ENCODE data around the gene TMEM244. TPM values are rescaled to one million over a fixed set of nuclear protein-coding genes. Genes with fewer than 3 reads are reported as not detected.
"Not testable (repeated sequence)": the region's sequence is repeated elsewhere in the genome, so short reads cannot be mapped to it uniquely, and the experiment has no call there.

Gene TMEM244
- total RNA-seq, 2 experiments from 2014 or later: not detected

DNA sequence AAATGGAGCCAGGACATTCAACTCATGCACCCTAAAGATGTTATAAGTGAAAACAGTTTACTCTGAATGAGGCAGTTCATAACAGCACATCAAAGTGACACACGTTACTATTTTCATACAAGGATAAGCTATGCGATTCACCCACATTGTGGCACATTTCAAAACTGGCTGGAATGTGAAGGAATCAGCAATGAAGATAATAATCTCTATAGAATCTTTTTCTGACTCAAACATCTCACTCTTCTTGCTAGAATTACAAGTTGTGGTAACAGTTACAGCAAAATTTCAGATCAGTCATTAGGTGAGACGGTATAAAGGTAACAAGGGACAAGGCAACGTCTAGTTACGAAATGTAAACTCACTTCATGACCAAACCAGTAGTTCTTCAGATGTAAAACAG lies 17.5 kb downstream of the TMEM244 start:
- ChIA-PET CTCF (interaction anchor here (1.1 to 1.2 kb wide), 2 partner anchors 13 to 69 kb away, joined by 3 to 4 read pairs; no protein-coding TSS in a partner anchor), POLR2A (no interaction called here)
- Mint-ChIP-seq H3K4me1 (no peaks in the 10 kb centered on the region), H3K27ac (no peak overlapping the region), H3K27me3 (peaks cover 1% of the 10 kb centered on the region), H3K4me3 (no peak overlapping the region), H3K9me3 (ENCODE audit: low read depth) (no peaks in the 10 kb centered on the region), H3K36me3 (ENCODE audit: low read depth) (no peaks in the 10 kb centered on the region)
- ATAC-seq (no peak), DNase-seq (no peak)
- intact Hi-C loops (cut with DNase I, micrococcal nuclease): no loop called here

DNA sequence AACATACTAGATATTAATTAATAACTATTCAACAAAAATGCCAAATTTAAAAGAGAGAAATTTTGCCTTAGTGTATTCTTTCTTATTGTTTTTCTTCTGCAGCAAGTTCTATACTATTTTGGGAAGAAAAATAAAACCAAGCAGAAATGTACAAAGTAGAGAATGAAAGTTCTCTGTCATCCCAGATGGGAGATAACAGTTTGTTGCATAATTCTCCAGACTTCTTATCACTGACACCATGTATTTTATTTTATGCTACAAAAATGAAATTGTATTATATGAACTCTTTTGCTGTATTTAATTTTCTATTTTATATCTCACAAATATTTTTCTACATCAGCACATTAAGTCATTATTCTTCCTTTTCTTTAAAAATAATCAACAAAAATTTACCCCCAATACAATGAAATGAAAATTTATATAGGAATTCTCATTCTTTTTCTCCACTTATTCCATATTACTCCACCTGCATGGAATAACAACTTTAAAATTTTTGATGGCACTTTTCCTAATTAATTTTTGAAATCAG lies 18.2 kb downstream of the TMEM244 start:
- intact Hi-C loops (cut with DNase I, micrococcal nuclease): no loop called here
- ChIA-PET POLR2A (no interaction called here), CTCF (no interaction called here)
- Mint-ChIP-seq H3K4me3 (no peak overlapping the region), H3K27ac (no peak overlapping the region), H3K4me1 (no peaks in the 10 kb centered on the region), H3K9me3 (ENCODE audit: low read depth) (no peaks in the 10 kb centered on the region), H3K36me3 (ENCODE audit: low read depth) (no peaks in the 10 kb centered on the region), H3K27me3 (peaks cover 3% of the 10 kb centered on the region)
- DNase-seq (no peak), ATAC-seq (no peak)

DNA sequence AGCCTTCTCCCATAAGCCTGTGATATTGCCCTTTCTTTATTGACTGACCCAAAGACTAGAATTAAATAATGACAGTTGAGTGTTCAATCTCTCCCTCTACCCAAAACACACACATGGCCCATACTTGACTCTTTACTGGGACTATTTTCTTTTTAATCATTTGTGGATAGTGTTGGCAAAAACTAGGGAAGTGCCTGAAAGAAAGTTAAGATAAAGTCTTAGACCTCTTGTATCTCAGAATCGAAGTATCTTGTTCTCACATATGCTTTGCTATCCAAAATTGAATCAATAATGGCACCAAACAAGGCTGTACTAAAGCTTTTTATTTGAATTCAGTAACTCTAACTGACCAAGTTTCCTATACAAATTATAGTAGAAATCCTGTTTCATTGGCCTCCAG lies 19.0 kb downstream of the TMEM244 start:
- intact Hi-C loops (cut with DNase I, micrococcal nuclease): no loop called here
- Mint-ChIP-seq H3K36me3 (ENCODE audit: low read depth) (no peaks in the 10 kb centered on the region), H3K27me3 (peaks cover 3% of the 10 kb centered on the region), H3K27ac (no peak overlapping the region), H3K9me3 (ENCODE audit: low read depth) (no peaks in the 10 kb centered on the region), H3K4me3 (no peak overlapping the region), H3K4me1 (no peaks in the 10 kb centered on the region)
- no peak for ATAC-seq
- POLR2A ChIA-PET: no interaction called here
- no peak for DNase-seq
- CTCF ChIA-PET: no interaction called here

DNA sequence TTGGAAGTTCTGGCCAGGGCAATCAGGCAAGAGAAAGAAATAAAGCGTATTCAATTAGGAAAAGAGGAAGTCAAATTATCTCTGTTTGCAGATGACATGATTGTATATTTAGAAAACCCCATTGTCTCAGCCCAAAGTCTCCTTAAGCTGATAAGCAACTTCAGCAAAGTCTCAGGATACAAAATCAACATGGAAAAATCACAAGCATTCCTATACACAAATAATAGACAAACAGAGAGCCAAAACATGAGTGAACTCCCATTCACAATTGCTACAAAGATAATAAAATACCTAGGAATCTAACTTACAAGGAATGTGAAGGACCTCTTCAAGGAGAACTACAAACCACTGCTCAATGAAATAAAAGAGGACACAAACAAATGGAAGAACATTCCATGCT lies 21.6 kb downstream of the TMEM244 start:
- H3K4me1 Mint-ChIP-seq; POLR2A ChIA-PET; CTCF ChIA-PET; intact Hi-C loops (cut with DNase I, micrococcal nuclease); ATAC-seq; H3K36me3 Mint-ChIP-seq (ENCODE audit: low read depth); H3K27ac Mint-ChIP-seq; H3K4me3 Mint-ChIP-seq; H3K27me3 Mint-ChIP-seq; DNase-seq; H3K9me3 Mint-ChIP-seq (ENCODE audit: low read depth): not testable (repeated sequence)

DNA sequence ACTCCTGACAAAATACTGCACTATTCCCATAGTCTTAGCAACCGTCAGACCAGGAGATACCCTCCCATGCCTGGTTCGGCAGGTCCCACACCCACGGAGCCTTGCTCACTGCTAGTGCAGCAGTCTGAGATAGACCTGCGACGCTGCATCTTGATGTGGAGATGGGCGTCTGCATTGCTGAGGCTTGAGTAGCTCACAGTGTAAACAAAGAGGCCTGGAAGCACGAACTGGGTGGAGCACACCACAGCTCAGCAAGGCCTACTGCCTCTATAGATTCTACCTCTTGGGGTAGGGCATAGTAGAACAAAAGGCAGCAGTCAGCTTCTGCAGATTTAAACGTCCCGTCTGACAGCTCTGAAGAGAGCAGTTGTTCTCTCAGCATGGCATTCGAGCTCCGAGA lies 25.4 kb downstream of the TMEM244 start:
- ChIA-PET CTCF (interaction anchor here (0.9 kb wide), 1 partner anchor 10 kb away, joined by 3 read pairs; no protein-coding TSS in a partner anchor), POLR2A (no interaction called here)
- intact Hi-C loops (cut with DNase I, micrococcal nuclease): no loop called here
- ATAC-seq (no peak), DNase-seq (no peak)
- H3K27me3 Mint-ChIP-seq: peaks cover 3% of the 10 kb centered on the region
- H3K4me3 Mint-ChIP-seq: no peak overlapping the region
- no peaks in the 10 kb centered on the region for H3K4me1 Mint-ChIP-seq
- H3K27ac Mint-ChIP-seq: no peak overlapping the region
- H3K9me3 Mint-ChIP-seq (ENCODE audit: low read depth): peaks cover 4% of the 10 kb centered on the region
- H3K36me3 Mint-ChIP-seq (ENCODE audit: low read depth): no peaks in the 10 kb centered on the region

DNA sequence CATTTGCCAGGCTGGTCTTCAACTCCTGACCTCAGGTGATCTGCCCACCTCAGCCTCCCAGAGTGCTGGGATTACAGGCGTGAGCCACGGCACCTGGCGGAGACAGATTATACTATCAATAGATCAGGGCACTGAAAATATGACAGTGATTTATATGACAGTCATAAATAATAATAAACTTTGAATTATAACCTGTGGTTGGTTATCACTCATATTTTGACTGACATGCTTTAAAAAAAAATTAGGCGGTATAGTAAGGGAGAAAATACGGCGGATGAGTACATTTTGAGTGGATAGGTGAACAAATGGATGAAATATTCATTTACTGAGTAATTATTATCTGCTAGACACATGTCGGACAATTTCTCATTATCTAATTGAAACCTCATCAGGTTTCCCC lies 28.8 kb downstream of the TMEM244 start:
- intact Hi-C loops (cut with DNase I, micrococcal nuclease): no loop called here
- Mint-ChIP-seq H3K4me1 (no peaks in the 10 kb centered on the region), H3K4me3 (no peak overlapping the region), H3K36me3 (ENCODE audit: low read depth) (no peaks in the 10 kb centered on the region), H3K27me3 (no peaks in the 10 kb centered on the region), H3K9me3 (ENCODE audit: low read depth) (peaks cover 4% of the 10 kb centered on the region), H3K27ac (no peak overlapping the region)
- ChIA-PET CTCF (no interaction called here), POLR2A (no interaction called here)
- ATAC-seq: no peak
- no peak for DNase-seq

DNA sequence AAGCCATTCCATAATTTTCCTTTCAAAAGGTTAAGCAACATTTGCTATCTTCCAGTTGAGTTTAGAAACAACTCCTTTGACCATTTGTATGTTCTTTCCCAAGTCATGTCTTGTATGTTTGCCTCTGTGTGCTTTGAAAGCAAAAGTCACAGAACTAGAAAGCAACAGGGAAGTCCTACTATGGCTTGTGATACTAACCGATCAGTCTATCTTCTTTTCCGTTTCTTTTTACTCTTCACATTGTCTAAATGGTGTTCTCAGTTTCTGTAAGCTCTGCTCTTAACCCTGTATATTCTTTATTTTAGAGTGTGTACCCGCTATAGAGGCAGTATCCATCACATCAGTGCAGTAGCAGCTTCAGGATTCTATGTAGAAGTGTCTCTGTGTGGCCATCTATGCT lies 32.9 kb downstream of the TMEM244 start:
- DNase-seq (no peak), ATAC-seq (no peak)
- Mint-ChIP-seq H3K4me1 (no peaks in the 10 kb centered on the region), H3K27me3 (no peaks in the 10 kb centered on the region), H3K9me3 (ENCODE audit: low read depth) (no peaks in the 10 kb centered on the region), H3K27ac (no peak overlapping the region), H3K36me3 (ENCODE audit: low read depth) (no peaks in the 10 kb centered on the region), H3K4me3 (no peak overlapping the region)
- ChIA-PET POLR2A (no interaction called here), CTCF (interaction anchor here (0.8 to 1.5 kb wide), 2 partner anchors 48 to 193 kb away, joined by 3 to 5 read pairs; no protein-coding TSS in a partner anchor)
- intact Hi-C loops (cut with DNase I, micrococcal nuclease): no loop called here

GRCh38 chr6:129818251-129818650 lies 42.9 kb downstream of the TMEM244 start:
- Mint-ChIP-seq H3K27ac (no peak overlapping the region), H3K4me3 (no peak overlapping the region), H3K4me1 (no peaks in the 10 kb centered on the region), H3K36me3 (ENCODE audit: low read depth) (no peaks in the 10 kb centered on the region), H3K9me3 (ENCODE audit: low read depth) (no peaks in the 10 kb centered on the region), H3K27me3 (peaks cover 6% of the 10 kb centered on the region)
- no peak for DNase-seq
- intact Hi-C loops (cut with DNase I, micrococcal nuclease): no loop called here
- ChIA-PET CTCF (no interaction called here), POLR2A (no interaction called here)
- peak; percentile 74 for ATAC-seq

DNA sequence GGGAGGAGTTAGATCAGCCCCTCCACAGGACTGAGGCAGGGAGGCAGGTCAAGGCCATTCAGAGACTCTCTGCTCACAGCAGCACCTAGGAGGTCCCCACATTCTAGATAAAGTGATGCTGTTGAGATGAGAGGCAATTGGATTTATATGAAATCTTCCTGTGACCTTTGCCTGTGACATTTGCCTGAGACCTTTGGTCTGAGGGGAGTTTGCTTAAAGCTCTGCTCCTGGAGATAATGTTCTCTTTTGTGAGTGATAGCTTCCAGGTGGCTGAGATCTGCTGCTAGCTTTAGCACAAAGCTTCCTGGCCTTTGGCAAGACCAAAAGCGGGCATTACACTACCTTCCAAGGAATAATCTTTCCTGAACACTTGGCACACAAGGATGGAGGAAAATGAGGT lies 43.3 kb downstream of the TMEM244 start:
- Mint-ChIP-seq H3K36me3 (ENCODE audit: low read depth) (no peaks in the 10 kb centered on the region), H3K4me1 (no peaks in the 10 kb centered on the region), H3K9me3 (ENCODE audit: low read depth) (no peaks in the 10 kb centered on the region), H3K27me3 (peaks cover 6% of the 10 kb centered on the region), H3K27ac (no peak overlapping the region), H3K4me3 (no peak overlapping the region)
- DNase-seq (no peak), ATAC-seq (no peak)
- CTCF ChIA-PET: no interaction called here
- POLR2A ChIA-PET: no interaction called here
- intact Hi-C loops (cut with DNase I, micrococcal nuclease): no loop called here

DNA sequence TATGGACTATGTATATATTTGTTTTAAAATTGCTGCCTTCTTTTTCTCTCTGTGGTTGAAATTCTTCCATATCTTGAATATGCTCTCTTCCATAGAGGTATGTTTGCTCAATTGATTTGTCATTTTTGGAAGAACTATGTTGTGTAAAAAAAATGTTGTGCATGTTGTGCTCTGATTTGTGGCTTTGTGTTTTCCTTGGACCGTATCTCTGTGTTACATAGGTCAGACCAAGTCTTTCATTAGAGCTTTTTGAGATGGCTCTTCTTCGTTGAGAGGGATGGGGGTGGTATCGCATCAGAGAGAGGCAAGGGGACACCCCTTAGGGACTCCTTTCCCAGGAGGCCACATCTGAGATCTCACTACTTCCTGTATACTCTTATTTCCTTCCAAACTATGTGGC lies 43.8 kb downstream of the TMEM244 start:
- Mint-ChIP-seq H3K27ac (no peak overlapping the region), H3K9me3 (ENCODE audit: low read depth) (no peaks in the 10 kb centered on the region), H3K36me3 (ENCODE audit: low read depth) (no peaks in the 10 kb centered on the region), H3K27me3 (peaks cover 6% of the 10 kb centered on the region), H3K4me1 (no peaks in the 10 kb centered on the region), H3K4me3 (no peak overlapping the region)
- intact Hi-C loops (cut with DNase I, micrococcal nuclease): no loop called here
- DNase-seq (no peak), ATAC-seq (no peak)
- ChIA-PET CTCF (interaction anchor here (0.7 kb wide), 1 partner anchor 1003 kb away, joined by 3 read pairs; no protein-coding TSS in a partner anchor), POLR2A (no interaction called here)

- no peak for ATAC-seq
Measured at GRCh38 chr6:129812145-129812777, 48.9 kb downstream of the TMEM244 start.

GRCh38 chr6:129807141-129807540 lies 54.0 kb downstream of the TMEM244 start:
- H3K27ac Mint-ChIP-seq; POLR2A ChIA-PET; H3K36me3 Mint-ChIP-seq (ENCODE audit: low read depth); CTCF ChIA-PET; DNase-seq; H3K9me3 Mint-ChIP-seq (ENCODE audit: low read depth); H3K27me3 Mint-ChIP-seq; ATAC-seq; H3K4me1 Mint-ChIP-seq; intact Hi-C loops (cut with DNase I, micrococcal nuclease); H3K4me3 Mint-ChIP-seq: not testable (repeated sequence)

More at GRCh38 chr6:129812145-129812777, 48.9 kb downstream of the TMEM244 start:
- POLR2A ChIA-PET: no interaction called here
- intact Hi-C loops (cut with DNase I, micrococcal nuclease): no loop called here
- Mint-ChIP-seq H3K36me3 (ENCODE audit: low read depth) (no peaks in the 10 kb centered on the region), H3K27me3 (peaks cover 2% of the 10 kb centered on the region), H3K4me1 (no peaks in the 10 kb centered on the region), H3K27ac (no peak overlapping the region), H3K4me3 (no peak overlapping the region), H3K9me3 (ENCODE audit: low read depth) (peaks cover 2% of the 10 kb centered on the region)
- no peak for DNase-seq
- CTCF ChIA-PET: interaction anchor here (0.6 kb wide), 2 partner anchors 18 to 39 kb away, joined by 3 read pairs; no protein-coding TSS in a partner anchor
